MM.1S (cell line): ENCODE results near the gene PHF12.
A peak's percentile ranks its signal among the peaks of the same experiment; 100 is the strongest.

Experiments used
- DNase-seq: peaks from one replicate; pipeline ENCODE4 v3.0.0-alpha.2; 2015
- H2AFZ ChIP-seq: fragments of 300-600 bp; sonication (generic); 2 replicates; pipeline ENCODE4 v1.6.0; 2016; ENCODE audit warnings: antibody characterized with exemption, low read length
- H3F3A ChIP-seq: fragments of 300-600 bp; sonication (generic); 2 replicates; pipeline ENCODE4 v1.6.1; 2016; ENCODE audit warnings: mild to moderate bottlenecking, antibody characterized with exemption, low read length, moderate library complexity, mixed read lengths; ENCODE audit not compliant: insufficient read depth
- H3K27ac ChIP-seq: fragments of 300-600 bp; sonication (generic); 2 replicates; pipeline ENCODE4 v1.5.1; 2016; ENCODE audit warnings: mild to moderate bottlenecking, low read length
- H3K27me3 ChIP-seq: fragments of 300-600 bp; sonication (generic); replicated peaks from 2 replicates; pipeline ENCODE4 v1.6.0; 2016; ENCODE audit warnings: low read length; ENCODE audit not compliant: insufficient read depth
- H3K36me3 ChIP-seq: fragments of 300-600 bp; sonication (generic); replicated peaks from 2 replicates; pipeline ENCODE4 v1.6.1; 2016; ENCODE audit warnings: mild to moderate bottlenecking, low read length, mixed read lengths; ENCODE audit not compliant: insufficient read depth
- H3K4me1 ChIP-seq: fragments of 300-600 bp; sonication (generic); 2 replicates; pipeline ENCODE4 v1.6.1; 2016; ENCODE audit warnings: low read length, mixed read lengths
- H3K4me2 ChIP-seq: fragments of 300-600 bp; sonication (generic); 2 replicates; pipeline ENCODE4 v1.6.0; 2016; ENCODE audit warnings: low read depth, low read length
- H3K4me3 ChIP-seq: fragments of 300-600 bp; sonication (generic); 2 replicates; pipeline ENCODE4 v1.5.1; 2016; ENCODE audit warnings: low read length, mixed read lengths
- H3K79me2 ChIP-seq: fragments of 300-600 bp; sonication (generic); 2 replicates; pipeline ENCODE4 v1.6.1; 2016; ENCODE audit warnings: mixed run types, low read length, mixed read lengths
- H3K9ac ChIP-seq: fragments of 300-600 bp; sonication (generic); 2 replicates; pipeline ENCODE4 v1.6.1; 2016; ENCODE audit warnings: low read length, mixed read lengths
- H3K9me2 ChIP-seq: fragments of 300-600 bp; sonication (generic); replicated peaks from 2 replicates; pipeline ENCODE4 v1.6.1; 2016; ENCODE audit warnings: mild to moderate bottlenecking, low read length, mixed read lengths; ENCODE audit not compliant: insufficient read depth
- H3K9me3 ChIP-seq: fragments of 300-600 bp; sonication (generic); replicated peaks from 2 replicates; pipeline ENCODE4 v1.6.1; 2016; ENCODE audit warnings: mild to moderate bottlenecking, low read length, mixed read lengths; ENCODE audit not compliant: insufficient read depth
- H4K20me1 ChIP-seq: fragments of 300-600 bp; sonication (generic); 2 replicates; pipeline ENCODE4 v1.6.1; 2016; ENCODE audit warnings: mild to moderate bottlenecking, low read length, moderate library complexity, mixed read lengths; ENCODE audit not compliant: insufficient read depth
- EZH2 ChIP-seq: fragments of 300-600 bp; sonication (generic); optimal IDR thresholded peaks from 2 replicates; pipeline ENCODE3; 2017; ENCODE audit warnings: low read depth, mild to moderate bottlenecking, antibody characterized with exemption, low read length, mixed read lengths
- EZH2phosphoT487 ChIP-seq: fragments of 300-600 bp; sonication (generic); IDR thresholded peaks from 2 replicates; pipeline ENCODE4 v1.6.1; 2018; ENCODE audit warnings: antibody characterized with exemption, low read length
- TF ChIP-seq, protein P1 (sequence below): fragments of 300-600 bp; sonication (generic); IDR thresholded peaks from 2 replicates; pipeline ENCODE4 v1.5.1; 2016; ENCODE audit warnings: antibody characterized with exemption, low read length, mixed read lengths

The PHF12 gene

DNA sequence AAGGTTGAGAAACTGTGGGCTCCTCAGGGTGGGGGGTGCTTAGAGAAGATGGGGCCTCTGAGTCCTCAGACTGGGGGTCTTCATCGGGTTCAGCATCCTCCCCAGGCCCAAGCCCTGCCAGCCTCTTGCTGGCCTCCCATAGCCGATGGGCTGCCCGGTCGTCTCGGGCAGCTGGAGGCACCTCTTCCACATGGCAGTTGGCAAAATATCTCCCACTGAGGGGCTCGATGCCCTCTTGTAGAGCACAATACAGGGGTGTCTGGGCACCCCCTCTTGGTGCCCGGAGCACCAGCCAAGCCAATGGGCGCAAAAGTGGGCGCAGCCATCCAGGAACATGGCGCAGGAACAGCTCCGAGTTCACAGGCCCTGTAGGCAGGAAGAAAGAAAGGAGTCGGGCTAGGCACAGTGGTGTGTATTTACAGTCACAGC, 52.8 kb downstream of the PHF12 start:
- no peak overlapping the region for H2AFZ ChIP-seq
- no peaks in the 10 kb centered on the region for H3K36me3 ChIP-seq
- no peak overlapping the region for H3K27ac ChIP-seq
- peaks cover 47% of the 10 kb centered on the region for H3F3A ChIP-seq
- DNase-seq: no peak
- TF ChIP-seq EZH2 (no peak), EZH2phosphoT487 (no peak)
- TF ChIP-seq, protein P1, sequence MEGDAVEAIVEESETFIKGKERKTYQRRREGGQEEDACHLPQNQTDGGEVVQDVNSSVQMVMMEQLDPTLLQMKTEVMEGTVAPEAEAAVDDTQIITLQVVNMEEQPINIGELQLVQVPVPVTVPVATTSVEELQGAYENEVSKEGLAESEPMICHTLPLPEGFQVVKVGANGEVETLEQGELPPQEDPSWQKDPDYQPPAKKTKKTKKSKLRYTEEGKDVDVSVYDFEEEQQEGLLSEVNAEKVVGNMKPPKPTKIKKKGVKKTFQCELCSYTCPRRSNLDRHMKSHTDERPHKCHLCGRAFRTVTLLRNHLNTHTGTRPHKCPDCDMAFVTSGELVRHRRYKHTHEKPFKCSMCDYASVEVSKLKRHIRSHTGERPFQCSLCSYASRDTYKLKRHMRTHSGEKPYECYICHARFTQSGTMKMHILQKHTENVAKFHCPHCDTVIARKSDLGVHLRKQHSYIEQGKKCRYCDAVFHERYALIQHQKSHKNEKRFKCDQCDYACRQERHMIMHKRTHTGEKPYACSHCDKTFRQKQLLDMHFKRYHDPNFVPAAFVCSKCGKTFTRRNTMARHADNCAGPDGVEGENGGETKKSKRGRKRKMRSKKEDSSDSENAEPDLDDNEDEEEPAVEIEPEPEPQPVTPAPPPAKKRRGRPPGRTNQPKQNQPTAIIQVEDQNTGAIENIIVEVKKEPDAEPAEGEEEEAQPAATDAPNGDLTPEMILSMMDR: no peak
- no peaks in the 10 kb centered on the region for H3K27me3 ChIP-seq
- H3K9me3 ChIP-seq: no peaks in the 10 kb centered on the region
- no peak overlapping the region for H3K9ac ChIP-seq
- no peaks in the 10 kb centered on the region for H3K9me2 ChIP-seq
- no peak overlapping the region; the same call in 1 of the 2 replicates for H3K4me3 ChIP-seq
- peaks cover 52% of the 10 kb centered on the region for H3K4me1 ChIP-seq
- no peaks in the 10 kb centered on the region for H4K20me1 ChIP-seq
- peaks cover 63% of the 10 kb centered on the region for H3K79me2 ChIP-seq
- peak overlapping the region; percentile 98; the same call in 1 of the 2 replicates for H3K4me2 ChIP-seq

DNA sequence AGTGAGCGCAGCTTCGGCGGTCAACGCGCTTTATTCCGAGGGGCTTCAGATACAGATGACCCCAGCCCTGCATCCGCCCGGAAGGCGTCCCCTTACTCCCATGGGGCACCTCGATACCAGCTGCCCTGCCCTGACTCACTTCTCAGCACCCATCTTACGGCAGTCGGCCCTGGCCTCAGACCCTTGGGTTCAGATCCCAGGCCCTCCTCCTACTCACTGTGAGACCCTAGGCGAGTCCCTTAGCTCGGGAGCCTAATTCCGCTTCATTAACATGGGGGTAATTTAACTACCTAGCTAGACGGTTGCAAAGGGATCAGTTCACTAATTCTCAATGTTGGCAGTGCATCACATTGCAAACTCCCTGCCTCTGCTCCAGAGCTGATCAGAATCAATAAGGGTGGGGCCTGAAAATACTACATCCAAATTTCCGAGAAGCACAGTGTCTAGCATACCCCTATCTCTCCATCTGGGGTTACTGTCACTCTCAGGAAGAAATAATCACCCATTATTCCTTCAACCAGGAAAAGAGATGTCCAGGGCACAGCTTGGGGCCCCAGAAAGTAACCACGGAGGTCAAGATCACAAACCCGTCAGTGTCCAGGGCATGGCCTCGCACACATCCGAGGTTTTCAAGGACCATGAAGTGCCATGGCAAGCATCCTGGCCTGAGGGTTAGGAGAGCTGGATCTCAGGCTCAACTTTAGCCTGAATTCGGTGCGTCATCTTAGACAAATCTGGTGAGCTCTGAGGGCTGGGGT, 53.4 kb downstream of the PHF12 start:
- no peaks in the 10 kb centered on the region for H3K27me3 ChIP-seq
- H3K4me3 ChIP-seq: peak overlapping the region; percentile 95
- H2AFZ ChIP-seq: peak overlapping the region; percentile 97
- H3K4me2 ChIP-seq: peak overlapping the region; percentile 98
- H3K9ac ChIP-seq: peak overlapping the region; percentile 81; the same call in 1 of the 2 replicates
- peaks cover 49% of the 10 kb centered on the region for H3F3A ChIP-seq
- no peaks in the 10 kb centered on the region for H3K36me3 ChIP-seq
- no peaks in the 10 kb centered on the region for H3K9me3 ChIP-seq
- H3K9me2 ChIP-seq: no peaks in the 10 kb centered on the region
- peaks cover 51% of the 10 kb centered on the region for H3K4me1 ChIP-seq
- H4K20me1 ChIP-seq: no peaks in the 10 kb centered on the region
- H3K27ac ChIP-seq: peak overlapping the region; percentile 34; the same call in 1 of the 2 replicates
- no peak for TF ChIP-seq EZH2
- no peak for TF ChIP-seq EZH2phosphoT487
- TF ChIP-seq, protein P1: no peak
- no peak for DNase-seq
- peaks cover 65% of the 10 kb centered on the region for H3K79me2 ChIP-seq

DNA sequence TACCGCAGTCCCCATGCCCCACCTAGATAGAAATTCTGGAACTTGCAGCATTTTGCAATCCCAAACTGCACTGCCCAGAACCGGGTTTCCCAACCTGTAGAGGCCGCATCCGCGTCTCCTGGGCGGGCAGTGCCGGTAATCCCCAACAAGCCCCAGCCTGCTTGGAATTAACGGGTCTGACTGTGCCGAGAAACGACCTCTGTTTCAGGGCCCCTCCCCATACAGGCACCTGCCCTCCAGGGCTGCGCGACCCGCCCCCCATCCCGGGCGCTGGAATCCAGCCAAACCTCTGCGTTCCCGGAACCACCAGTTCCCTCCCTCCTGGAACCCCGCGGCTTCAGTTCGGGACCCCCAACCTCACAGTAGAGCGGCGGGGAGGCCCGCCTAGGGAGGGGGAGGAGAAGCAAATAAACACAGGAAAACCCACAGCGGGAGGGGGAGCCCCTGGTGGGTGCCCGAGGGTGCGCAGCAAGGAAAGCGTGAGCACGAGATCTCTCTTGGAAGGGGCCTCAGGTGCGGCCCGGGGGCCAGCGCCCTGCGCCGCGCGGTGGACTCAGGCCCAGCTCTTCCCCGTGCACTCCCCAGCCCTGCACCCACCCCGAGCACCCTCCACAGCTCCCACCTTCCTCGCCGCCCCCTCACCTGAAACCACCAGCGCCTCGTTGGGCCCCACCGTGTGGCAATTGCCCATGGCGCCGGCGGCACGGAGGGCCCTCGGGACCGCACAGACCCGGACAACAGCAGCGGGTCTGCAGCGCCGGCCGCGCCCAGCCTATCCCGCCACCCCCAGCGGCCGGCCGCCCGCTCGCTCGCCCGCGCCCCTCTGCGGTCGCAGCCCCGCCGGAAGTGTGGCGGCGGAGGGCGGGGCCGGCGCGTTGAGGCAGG, 54.2 kb downstream of the PHF12 start, which contains the start of gene FLOT2:
TSS of gene FLOT2 (minus strand) at position 850 of the 885 bp plus-strand sequence. CDS start at position 691, 159 bp downstream.
- Histone ChIP-seq H3K4me2 (peak within 1 kb of the TSS; percentile 98), H3K79me2 (peaks cover 71% of the 10 kb centered on the region), H3K9ac (peak within 1 kb of the TSS; percentile 81), H3K4me1 (peaks cover 58% of the 10 kb centered on the region), H2AFZ (peak within 1 kb of the TSS; percentile 97), H3K9me3 (no peaks in the 10 kb centered on the region), H3K9me2 (no peaks in the 10 kb centered on the region), H3K27ac (peak within 1 kb of the TSS; percentile 48; the same call in 1 of the 2 replicates), H3K4me3 (peak within 1 kb of the TSS; percentile 95), H3K36me3 (no peaks in the 10 kb centered on the region), H3K27me3 (no peaks in the 10 kb centered on the region), H4K20me1 (no peaks in the 10 kb centered on the region), H3F3A (peaks cover 48% of the 10 kb centered on the region)
- TF ChIP-seq, protein P1: peak; percentile 34
- TF ChIP-seq EZH2phosphoT487 (no peak), EZH2 (no peak)
- DNase-seq: peak; percentile 59
